ENCODE data around the gene IL1RAP.

DNA sequence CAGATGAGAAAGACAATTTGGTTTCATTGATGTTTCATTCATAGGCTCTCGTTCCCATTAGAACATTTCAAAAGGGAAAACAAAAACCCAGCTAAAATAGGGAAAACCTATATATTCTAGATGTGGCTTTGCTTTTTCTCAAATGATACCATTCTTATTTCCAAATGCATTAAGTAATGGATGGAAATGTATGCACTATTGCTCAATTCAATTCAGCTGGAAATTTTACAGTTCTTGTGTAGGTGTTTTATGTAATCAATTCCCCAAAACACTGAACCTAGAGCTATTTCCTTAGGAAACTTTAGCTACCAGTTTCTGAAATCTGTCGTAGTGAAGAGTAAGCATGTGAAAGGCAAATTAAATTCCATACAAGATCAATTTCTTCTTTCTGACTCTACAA is 11.7 kb downstream of the IL1RAP start:
- TF ChIP-seq POLR2A (IDR thresholded peaks at IDR 0.05), result no peak
- TF ChIP-seq, protein P1, sequence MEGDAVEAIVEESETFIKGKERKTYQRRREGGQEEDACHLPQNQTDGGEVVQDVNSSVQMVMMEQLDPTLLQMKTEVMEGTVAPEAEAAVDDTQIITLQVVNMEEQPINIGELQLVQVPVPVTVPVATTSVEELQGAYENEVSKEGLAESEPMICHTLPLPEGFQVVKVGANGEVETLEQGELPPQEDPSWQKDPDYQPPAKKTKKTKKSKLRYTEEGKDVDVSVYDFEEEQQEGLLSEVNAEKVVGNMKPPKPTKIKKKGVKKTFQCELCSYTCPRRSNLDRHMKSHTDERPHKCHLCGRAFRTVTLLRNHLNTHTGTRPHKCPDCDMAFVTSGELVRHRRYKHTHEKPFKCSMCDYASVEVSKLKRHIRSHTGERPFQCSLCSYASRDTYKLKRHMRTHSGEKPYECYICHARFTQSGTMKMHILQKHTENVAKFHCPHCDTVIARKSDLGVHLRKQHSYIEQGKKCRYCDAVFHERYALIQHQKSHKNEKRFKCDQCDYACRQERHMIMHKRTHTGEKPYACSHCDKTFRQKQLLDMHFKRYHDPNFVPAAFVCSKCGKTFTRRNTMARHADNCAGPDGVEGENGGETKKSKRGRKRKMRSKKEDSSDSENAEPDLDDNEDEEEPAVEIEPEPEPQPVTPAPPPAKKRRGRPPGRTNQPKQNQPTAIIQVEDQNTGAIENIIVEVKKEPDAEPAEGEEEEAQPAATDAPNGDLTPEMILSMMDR (IDR thresholded peaks at IDR 0.05), result no peak

All from body of pancreas (tissue), 4 donors.